ENCODE data around the gene FAM162A.
"Not testable (repeated sequence)": the region's sequence is repeated elsewhere in the genome, so short reads cannot be mapped to it uniquely, and the experiment has no call there.

FAM162A gene

GRCh38 chr3:122414391-122414790 is 30.4 kb downstream of the FAM162A start:
- no peak for TF ChIP-seq JUND (IDR thresholded peaks at IDR 0.05; ENCODE audit: low read depth)
- no peak for DNase-seq (ENCODE audit: low read depth in 1 of 2, low spot score in 1 of 2)
- in situ Hi-C loops (cut with HindIII; ENCODE audit: low pct_unique_long_range_greater_than_20kb, low sequenced_read_pairs): no loop called here

- in situ Hi-C loops (cut with HindIII; ENCODE audit: low pct_unique_long_range_greater_than_20kb, low sequenced_read_pairs): no loop called here
- TF ChIP-seq JUND (IDR thresholded peaks at IDR 0.05; ENCODE audit: low read depth): no peak
- peak; percentile 56 to 82 for DNase-seq (ENCODE audit: low read depth in 1 of 2, low spot score in 1 of 2)
Measured at GRCh38 chr3:122415104-122415744, 31.2 kb downstream of the FAM162A start.

GRCh38 chr3:122415762-122416654 is 32.0 kb downstream of the FAM162A start, which contains the start of gene WDR5B:
TSS of gene WDR5B (minus strand) at chr3:122416062. CDS start at chr3:122415528, 534 bp downstream.
- in situ Hi-C loops (cut with HindIII; ENCODE audit: low pct_unique_long_range_greater_than_20kb, low sequenced_read_pairs): no loop called here
- TF ChIP-seq JUND (IDR thresholded peaks at IDR 0.05; ENCODE audit: low read depth): no peak
- peak; percentile 87 to 99 for DNase-seq (ENCODE audit: low read depth in 1 of 2, low spot score in 1 of 2)

GRCh38 chr3:122416966-122417365 is 33.0 kb downstream of the FAM162A start:
- TF ChIP-seq JUND (IDR thresholded peaks at IDR 0.05; ENCODE audit: low read depth): no peak
- in situ Hi-C loops (cut with HindIII; ENCODE audit: low pct_unique_long_range_greater_than_20kb, low sequenced_read_pairs): no loop called here
- peak in 1 of 2 experiments; percentile 2 for DNase-seq (ENCODE audit: low read depth in 1 of 2, low spot score in 1 of 2)

- DNase-seq (ENCODE audit: low read depth in 1 of 2, low spot score in 1 of 2): no peak
- in situ Hi-C loops (cut with HindIII; ENCODE audit: low pct_unique_long_range_greater_than_20kb, low sequenced_read_pairs): no loop called here
- no peak for TF ChIP-seq JUND (IDR thresholded peaks at IDR 0.05; ENCODE audit: low read depth)
Measured at GRCh38 chr3:122421101-122421500, 37.1 kb downstream of the FAM162A start.

GRCh38 chr3:122421836-122422235 is 37.9 kb downstream of the FAM162A start:
- TF ChIP-seq JUND (IDR thresholded peaks at IDR 0.05; ENCODE audit: low read depth): no peak

GRCh38 chr3:122427857-122428471 is 44.0 kb downstream of the FAM162A start:
- TF ChIP-seq JUND (IDR thresholded peaks at IDR 0.05; ENCODE audit: low read depth): no peak
- no peak for DNase-seq (ENCODE audit: low read depth in 1 of 2, low spot score in 1 of 2)
- in situ Hi-C loops (cut with HindIII; ENCODE audit: low pct_unique_long_range_greater_than_20kb, low sequenced_read_pairs): no loop called here

More at GRCh38 chr3:122421836-122422235, 37.9 kb downstream of the FAM162A start:
- no peak for DNase-seq (ENCODE audit: low read depth in 1 of 2, low spot score in 1 of 2)
- in situ Hi-C loops (cut with HindIII; ENCODE audit: low pct_unique_long_range_greater_than_20kb, low sequenced_read_pairs): no loop called here

GRCh38 chr3:122430371-122430770 is 46.4 kb downstream of the FAM162A start:
- no peak for TF ChIP-seq JUND (IDR thresholded peaks at IDR 0.05; ENCODE audit: low read depth)
- no peak for DNase-seq (ENCODE audit: low read depth in 1 of 2, low spot score in 1 of 2)
- in situ Hi-C loops (cut with HindIII; ENCODE audit: low pct_unique_long_range_greater_than_20kb, low sequenced_read_pairs): no loop called here

- in situ Hi-C loops (cut with HindIII; ENCODE audit: low pct_unique_long_range_greater_than_20kb, low sequenced_read_pairs): no loop called here
- DNase-seq (ENCODE audit: low read depth in 1 of 2, low spot score in 1 of 2): no peak
- no peak for TF ChIP-seq JUND (IDR thresholded peaks at IDR 0.05; ENCODE audit: low read depth)
Measured at GRCh38 chr3:122435950-122436349, 52.0 kb downstream of the FAM162A start.

GRCh38 chr3:122443090-122443489 is 59.1 kb downstream of the FAM162A start:
- TF ChIP-seq JUND (IDR thresholded peaks at IDR 0.05; ENCODE audit: low read depth): no peak
- in situ Hi-C loops (cut with HindIII; ENCODE audit: low pct_unique_long_range_greater_than_20kb, low sequenced_read_pairs): no loop called here
- DNase-seq (ENCODE audit: low read depth in 1 of 2, low spot score in 1 of 2): no peak

- in situ Hi-C loops (cut with HindIII; ENCODE audit: low pct_unique_long_range_greater_than_20kb, low sequenced_read_pairs): not testable (repeated sequence)
- peak in 1 of 2 experiments; percentile 68 for DNase-seq (ENCODE audit: low read depth in 1 of 2, low spot score in 1 of 2)
Measured at GRCh38 chr3:122443762-122444490, 59.9 kb downstream of the FAM162A start.

- in situ Hi-C loops (cut with HindIII; ENCODE audit: low pct_unique_long_range_greater_than_20kb, low sequenced_read_pairs); DNase-seq (ENCODE audit: low read depth in 1 of 2, low spot score in 1 of 2): not testable (repeated sequence)
Measured at GRCh38 chr3:122444491-122444887, 60.5 kb downstream of the FAM162A start.

GRCh38 chr3:122448218-122448617 is 64.2 kb downstream of the FAM162A start:
- in situ Hi-C loops (cut with HindIII; ENCODE audit: low pct_unique_long_range_greater_than_20kb, low sequenced_read_pairs); DNase-seq (ENCODE audit: low read depth in 1 of 2, low spot score in 1 of 2): not testable (repeated sequence)
